GM18858 (cell line): ENCODE results near the gene BIVM.

ENCODE experiments used
- ATAC-seq: cut with Tn5 transposase; IDR thresholded peaks from one replicate; pipeline ENCODE4 v1.9.1; 2021; ENCODE audit not compliant: unreplicated experiment

The BIVM gene

DNA sequence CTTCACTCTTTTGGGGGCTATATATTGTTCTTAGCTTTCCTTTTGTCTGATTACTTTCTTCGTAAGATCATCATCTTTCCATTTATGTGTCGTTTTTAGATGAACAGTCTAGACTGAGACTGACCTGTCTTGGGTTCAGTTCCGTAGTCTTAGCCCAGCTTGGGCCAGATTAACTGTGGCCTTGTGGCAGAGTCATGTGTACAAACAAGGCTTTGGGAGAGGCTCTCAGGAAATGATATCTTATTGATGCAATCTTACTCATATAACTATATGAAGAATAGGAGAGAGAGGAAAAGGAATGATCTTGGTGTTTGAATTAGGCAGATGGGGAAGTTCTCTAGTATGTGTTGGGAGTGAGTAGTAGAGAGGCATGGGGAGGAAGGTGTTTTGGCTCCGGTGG, 40.1 kb downstream of the BIVM start:
- no peak for ATAC-seq

DNA sequence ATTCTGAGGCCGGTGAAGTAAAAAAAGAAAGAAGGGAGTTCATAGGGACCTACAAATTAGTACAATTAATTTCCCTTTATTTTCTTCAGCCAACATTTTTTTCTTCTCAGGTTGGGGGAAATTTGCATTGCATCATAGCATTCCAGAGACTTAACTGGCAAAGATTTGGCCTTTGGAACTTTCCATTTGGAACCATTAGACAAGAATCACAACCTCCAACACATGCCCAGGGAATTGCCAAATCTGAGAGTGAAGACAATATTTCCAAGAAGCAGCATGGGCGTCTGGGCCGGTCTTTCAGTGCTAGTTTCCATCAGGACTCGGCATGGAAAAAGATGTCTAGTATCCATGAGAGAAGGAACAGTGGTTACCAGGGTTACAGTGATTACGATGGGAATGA, 40.5 kb downstream of the BIVM start:
- ATAC-seq, result no peak

DNA sequence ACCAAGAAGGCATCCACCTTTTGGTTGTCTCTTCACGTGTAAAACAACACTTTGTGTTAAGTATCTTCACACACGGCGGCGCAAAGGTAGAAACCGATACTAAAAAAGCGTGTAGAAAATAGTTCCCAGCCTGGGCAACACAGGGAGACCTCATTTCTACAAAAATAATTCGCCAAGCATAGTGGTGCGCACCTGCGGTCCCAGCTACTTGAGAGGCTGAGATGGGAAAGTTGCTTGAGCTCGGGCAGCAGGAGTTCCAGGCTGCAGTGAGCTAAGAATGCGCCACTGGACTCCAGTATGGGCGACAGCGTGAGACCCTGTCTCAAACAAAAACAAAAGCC, 46.3 kb downstream of the BIVM start:
- ATAC-seq, result peak; percentile 5

DNA sequence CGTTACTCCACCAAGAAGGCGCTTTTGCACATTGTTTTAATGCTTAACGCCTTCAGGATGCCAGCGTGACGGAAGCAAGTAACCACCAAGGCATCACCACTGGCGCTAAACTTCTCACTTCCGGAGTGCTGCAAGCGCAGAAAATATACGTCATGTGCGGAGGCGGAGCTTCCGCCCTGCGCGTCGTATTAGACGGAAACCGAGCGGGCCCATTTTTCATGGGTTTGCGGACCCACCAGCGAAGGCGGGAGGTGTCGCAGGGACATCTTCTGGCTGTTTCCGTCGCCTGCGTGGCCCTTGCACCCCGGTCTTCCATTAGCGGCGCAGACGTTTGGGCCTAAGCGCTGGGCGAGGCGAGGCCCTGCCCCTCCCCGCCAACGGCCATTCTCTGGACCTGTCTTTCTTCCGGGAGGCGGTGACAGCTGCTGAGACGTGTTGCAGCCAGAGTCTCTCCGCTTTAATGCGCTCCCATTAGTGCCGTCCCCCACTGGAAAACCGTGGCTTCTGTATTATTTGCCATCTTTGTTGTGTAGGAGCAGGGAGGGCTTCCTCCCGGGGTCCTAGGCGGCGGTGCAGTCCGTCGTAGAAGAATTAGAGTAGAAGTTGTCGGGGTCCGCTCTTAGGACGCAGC, 46.8 kb downstream of the BIVM start, which contains the start of gene ERCC5:
Gene ERCC5 (plus strand): TSS at position 403 of the 631 bp plus-strand sequence. CDS start 235 bp downstream, outside the sequence.
- ATAC-seq, result peak; percentile 69

DNA sequence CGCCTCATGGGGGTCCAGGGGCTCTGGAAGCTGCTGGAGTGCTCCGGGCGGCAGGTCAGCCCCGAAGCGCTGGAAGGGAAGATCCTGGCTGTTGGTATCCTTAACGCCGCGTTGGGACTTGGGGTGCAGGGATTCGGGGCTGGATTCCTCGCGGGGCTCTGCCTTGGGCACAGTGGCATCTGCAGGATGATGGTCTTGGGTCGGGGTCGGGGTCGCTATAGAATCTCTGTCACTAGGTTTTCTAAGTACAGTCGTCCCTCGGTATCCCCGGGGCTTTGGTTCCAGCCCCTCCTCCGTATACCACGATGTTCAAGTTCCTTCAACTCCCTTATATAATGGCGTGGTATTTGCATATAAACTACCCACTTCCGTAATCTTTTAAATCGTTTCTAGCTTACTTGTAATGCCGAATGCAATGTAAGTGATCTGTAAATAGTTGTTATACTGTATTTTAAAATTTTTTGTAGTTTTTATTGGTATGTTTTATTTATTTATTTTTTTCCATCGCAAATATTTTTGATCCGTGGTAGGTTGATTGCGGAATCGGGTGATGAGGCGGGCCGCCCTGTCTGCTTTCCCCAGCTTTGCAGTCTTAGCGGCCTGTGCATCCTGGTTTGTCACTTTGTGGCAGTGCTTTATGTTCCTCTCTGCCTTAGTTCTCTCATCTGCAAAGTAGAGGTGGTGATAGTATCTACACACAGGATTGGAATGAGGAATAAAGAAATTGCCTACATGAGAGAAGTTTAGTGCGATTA, 47.5 kb downstream of the BIVM start:
- peak; percentile 37 for ATAC-seq

DNA sequence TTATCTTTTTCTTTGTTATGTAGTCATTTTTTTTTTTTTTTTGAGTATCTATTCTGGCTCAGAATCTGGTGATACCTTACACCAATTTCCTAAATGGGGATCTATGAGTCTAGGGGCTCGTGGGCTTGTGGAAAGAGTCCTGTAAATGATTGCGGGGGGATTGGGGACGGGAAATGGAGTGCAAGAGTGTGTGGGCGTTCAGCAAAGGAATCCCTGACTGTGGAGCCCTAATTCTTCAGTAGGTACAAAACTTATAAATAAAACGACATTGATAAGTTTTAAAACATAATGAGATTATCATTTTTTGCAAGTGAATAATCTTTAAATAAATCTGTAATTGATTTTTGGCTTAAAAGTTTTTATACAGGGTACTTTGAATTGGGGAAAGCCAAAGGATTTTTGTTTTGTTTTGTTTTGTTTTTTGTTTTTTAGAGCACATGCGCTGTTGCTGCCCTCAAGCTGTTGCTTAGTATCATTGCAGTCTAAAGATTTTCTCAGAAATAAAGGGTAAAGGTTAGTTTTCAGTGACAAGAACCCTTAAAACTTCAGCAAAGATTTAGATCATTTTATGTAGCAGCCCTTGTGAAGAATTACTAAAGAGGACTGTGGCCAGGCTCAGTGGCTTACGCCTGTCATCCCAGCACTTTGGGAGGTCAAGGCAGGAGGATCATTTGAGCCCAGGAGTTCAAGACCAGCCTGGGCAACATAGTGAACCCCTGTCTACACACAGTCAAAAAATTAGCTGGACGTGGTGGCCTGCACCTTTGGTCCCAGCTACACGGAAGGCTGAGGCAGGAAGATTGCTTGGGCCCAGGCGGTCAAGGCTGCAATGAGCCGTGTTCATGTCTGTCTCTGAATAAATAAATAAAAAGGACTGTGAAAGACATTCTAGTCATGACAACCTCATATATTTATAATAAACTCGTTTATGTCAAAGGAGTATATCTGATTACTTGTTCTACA, 48.6 kb downstream of the BIVM start:
- ATAC-seq, result peak; percentile 19

DNA sequence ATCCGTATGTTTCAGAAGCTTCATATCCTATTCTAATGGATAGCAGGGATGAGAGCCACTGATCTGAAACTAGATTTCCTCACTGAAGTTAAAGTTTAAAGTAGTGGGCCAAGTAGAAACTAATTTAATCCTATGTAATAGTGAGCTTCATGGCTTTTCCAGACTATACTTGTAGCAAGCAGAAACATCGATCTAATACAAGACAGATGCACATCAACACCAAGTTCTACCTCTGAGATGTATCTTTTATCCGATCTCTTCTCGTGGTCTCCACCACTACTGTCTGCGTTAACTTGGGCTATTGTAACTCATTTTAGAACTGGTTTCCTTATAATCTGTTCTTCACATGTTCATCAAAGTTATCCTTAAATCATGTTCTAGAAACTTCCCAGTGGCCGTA, 50.0 kb downstream of the BIVM start:
- ATAC-seq, result no peak

DNA sequence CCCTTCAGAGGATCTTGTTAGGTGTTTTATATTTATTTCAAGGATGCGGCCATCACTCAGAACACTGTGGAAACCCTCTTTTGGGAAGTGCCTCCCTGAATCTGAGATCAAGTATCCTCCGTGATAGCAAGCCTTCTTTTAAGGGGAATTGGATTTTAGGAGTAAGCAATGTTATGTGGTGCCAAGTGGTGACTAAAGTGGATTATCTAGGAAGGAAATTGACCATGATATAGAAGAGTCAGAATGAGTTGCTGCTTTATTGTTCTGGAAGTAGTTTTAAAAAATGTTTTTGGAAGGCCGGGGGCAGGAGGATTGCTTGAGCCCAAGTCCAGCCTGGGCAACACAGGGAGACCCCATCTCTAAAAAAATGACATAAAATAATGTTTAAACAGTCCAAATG, 53.6 kb downstream of the BIVM start:
- no peak for ATAC-seq

DNA sequence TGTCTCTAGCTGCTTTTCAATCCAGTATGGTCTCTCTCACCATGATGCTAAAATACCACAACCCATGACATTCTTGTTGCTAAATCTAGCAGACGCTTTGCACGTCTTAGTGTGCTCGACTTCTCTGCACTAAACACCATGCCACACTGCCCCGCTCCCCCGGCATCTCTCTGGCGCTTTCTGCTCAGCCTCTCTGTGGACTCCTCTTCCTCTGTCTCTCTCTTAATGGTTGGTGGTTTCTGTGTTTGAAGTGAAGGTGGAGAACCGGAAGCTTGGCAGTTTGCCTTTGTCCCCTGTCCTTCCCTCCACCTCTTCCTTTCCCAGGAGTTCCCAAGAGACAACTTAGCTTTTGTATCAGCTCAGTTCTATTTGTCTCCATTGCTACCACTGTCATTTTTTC, 55.8 kb downstream of the BIVM start:
- peak; percentile 73 for ATAC-seq

DNA sequence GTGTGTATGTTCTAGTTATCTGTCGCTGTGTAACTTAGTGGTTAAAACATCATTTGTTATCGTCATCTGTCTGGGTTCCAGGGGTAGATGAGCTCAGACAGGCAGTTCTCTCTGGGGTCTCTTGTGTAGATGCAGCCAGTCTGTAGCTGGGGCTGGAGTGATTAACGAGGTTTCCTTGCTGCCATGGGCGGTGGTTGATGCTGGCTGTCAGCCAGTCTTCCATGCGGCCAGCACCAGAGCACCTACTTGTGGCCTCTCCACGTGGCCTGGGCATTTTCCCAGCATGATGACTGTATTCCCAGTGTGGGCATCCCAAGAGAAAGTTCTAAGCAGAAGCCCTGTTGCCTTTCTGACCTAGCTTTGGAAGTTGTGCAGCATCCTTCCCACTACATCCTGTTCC, 57.6 kb downstream of the BIVM start:
- ATAC-seq, result no peak

DNA sequence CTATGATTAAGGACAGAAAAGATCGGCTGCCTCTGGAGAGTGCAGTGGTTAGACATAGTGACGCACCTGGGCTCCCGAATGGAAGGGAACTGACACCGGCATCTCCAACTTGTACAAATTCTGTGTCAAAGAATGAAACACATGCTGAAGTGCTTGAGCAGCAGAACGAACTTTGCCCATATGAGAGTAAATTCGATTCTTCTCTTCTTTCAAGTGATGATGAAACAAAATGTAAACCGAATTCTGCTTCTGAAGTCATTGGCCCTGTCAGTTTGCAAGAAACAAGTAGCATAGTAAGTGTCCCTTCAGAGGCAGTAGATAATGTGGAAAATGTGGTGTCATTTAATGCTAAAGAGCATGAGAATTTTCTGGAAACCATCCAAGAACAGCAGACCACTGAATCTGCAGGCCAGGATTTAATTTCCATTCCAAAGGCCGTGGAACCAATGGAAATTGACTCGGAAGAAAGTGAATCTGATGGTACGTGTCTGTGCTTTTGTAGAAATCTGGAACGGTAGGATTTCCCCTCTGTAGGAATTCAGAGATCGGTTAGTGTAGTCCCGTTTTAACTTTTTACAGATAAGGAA, 63.8 kb downstream of the BIVM start:
- ATAC-seq, result no peak

DNA sequence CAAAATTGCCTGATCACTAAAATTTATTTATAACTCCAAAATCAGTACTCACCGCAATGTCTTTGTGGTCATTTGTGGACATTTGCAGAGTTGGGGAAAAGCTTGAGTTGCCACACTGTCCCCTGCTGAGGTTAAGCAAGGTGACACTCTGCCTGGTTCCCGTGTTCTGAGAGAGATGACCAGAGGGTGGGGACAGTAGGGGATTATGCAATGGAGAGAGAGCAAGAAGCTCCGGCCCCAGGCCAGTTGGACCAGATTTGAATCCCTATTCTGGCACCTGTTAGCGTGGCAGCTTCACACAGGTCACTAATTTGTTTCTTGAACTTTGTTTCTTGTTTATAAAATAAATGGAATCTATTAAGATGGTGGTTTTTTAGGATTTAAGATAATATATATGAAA, 64.7 kb downstream of the BIVM start:
- ATAC-seq, result no peak

DNA sequence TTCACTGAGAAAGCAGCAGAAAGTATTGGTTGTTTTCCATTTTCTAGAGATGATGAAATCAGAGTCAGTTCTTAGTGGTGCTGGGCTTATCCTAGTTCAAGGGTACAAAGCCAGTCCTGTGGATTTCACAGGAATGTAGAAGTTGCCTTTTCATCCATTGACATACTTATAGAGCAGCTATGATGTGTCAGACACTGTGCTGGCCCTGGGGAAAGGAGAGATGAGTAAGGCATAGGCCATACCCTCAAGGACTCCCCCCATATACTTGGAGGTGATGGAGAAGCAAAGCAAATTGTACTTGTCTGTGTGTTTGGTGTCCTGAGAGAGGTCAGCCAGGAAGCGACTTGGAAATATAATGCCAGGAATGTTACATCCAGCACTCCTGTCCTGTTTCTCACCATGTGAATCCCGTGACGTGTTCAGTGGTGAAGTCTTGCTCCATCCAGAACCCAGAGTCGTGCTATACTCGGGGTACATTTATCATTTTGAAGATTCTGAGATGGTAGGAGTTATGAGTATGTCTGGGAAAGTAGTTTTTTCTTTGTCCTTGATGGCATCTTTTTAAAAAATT, 69.5 kb downstream of the BIVM start:
- ATAC-seq, result no peak

DNA sequence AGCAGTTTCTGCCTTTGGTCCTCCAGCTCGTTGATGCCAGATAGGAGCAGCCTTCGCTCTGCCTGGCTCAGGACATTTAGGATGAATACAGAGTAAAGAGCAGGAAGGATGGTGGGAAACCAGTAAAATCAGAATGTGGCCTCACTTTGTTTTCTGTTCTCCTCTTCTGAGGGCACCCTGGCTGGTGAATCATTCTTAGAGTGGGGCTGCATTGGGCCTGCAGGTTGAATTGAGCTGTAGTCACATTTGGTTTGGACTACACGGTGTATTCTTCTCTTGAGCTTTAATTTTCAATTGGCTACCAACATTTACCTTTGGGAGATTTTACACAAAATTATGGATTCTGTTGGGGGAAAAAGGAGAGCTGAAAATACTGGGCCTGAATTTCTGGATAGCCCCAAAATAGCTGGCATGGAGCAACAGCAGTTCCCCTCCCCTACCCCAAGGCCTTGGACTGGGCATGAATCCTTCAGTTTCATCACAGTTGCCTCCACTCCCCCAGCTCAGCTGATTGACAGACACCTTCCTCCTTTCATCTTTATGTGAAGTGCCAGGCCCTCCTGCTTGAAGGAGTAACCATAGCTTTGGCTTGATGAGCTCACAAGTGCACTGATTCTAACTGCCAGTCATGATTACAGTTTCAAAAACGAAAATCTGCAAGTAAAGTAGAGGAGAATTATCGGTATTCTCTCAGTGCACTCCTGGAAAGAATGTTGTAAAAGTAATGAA, 71.2 kb downstream of the BIVM start:
- peak; percentile 12 for ATAC-seq

DNA sequence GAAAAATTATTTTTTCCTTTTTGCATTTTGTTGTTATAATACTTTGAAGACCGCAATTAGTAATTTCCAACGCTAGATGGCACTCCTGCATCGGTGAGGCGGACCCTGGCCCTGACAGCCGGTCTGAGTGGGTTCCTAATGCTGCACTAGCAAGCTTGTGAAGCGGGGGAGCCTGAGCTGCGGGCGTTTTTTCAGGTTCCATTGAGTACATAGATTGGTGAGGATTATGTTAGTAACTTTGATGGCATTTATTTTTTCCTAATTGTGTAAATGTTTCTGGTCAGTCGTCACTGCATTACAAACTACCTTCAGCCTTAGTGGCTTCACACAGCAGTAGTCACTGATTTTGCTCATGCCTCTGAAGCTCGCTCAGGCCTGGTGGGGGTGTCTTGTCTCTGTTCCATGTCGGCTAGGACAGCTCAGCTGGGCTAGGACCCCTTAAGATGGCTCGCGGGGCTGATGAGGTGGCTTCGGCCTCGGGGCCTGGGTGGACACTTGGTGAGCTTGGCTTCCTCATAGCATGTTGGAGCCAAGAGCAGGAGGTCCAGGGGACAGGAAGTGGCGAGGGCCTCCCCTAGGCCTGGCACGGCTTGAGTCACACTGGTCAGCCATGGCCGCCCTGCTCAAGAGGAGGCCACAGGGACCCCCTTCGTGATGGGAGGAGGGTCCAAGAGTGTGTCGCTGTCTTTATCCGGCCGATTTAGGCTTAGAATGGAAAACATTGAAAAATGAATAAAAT, 71.9 kb downstream of the BIVM start:
- ATAC-seq, result peak; percentile 61

DNA sequence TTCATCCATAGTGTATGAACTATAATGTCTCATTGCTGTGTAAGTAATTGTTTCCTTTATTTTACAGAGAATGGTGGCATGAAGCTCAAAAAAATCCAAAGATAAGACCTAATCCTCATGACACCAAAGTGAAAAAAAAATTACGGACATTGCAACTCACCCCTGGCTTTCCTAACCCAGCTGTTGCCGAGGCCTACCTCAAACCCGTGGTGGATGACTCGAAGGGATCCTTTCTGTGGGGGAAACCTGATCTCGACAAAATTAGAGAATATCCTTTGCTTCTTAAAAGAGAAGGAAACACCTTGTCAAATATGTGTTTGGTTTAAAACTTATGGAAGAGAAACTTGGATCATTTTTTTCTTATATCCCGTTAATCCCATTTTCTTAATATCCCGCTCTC, 73.2 kb downstream of the BIVM start:
- no peak for ATAC-seq

DNA sequence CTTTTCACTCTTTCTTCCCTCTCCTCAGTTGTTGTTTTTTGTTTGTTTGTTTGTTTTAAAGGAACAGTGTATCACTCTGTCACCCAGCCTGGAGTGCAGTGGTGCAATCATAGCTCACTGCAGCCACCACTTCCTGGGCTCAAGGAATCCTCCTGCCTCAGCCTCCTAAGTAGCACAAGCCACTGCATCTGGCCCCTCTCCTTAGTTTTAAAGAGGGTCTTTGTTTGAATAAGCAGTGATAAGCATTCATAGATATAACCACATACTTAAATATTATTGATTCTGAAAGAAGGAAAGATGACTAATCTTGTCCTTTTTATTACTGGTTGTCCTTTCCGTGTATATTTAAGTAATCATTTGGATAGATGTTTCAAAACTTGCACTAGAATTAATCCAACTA, 73.6 kb downstream of the BIVM start:
- no peak for ATAC-seq

DNA sequence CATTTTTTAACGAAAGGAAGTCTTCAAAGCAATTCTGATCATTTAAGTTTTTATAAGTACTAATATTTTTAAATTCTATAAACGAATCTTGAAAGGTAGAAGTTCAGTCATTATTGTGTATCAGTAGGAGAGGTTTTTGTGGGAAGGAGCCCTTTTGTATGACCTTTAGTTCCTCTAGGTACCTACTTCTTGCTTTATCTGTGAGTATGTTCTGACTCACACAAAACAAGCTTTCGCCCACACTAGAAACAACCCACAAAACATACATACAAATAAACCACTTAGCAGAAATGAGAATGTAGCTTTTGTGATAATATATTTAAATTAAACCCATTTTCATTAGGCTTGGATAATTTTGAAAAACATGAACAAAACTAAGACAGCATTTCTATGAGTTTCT, 74.7 kb downstream of the BIVM start:
- peak; percentile 80 for ATAC-seq

DNA sequence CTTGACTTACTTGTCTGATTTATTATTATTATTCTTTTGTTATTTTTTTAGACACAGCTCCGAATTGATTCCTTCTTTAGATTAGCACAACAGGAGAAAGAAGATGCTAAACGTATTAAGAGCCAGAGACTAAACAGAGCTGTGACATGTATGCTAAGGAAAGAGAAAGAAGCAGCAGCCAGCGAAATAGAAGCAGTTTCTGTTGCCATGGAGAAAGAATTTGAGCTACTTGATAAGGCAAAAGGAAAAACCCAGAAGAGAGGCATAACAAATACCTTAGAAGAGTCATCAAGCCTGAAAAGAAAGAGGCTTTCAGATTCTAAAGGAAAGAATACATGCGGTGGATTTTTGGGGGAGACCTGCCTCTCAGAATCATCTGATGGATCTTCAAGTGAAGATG, 76.3 kb downstream of the BIVM start:
- no peak for ATAC-seq

DNA sequence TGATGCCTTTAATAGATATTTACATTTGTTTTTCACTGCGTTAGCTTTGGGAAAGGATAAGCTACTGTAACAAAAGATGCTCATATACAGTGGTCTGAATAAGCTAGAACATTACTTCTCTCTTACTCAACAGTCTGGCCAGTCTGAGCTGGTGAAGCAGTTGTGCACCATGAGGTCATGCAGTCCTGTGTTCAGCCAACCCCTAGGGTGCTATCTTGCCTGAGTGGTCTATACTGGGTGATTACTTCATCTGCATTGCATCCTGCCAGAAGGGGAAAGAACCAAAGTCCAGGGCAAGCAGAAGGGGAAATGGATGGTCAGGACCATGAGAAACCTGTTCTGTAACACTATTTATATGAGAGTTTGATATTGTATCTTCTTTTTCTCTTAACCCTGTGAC, 78.4 kb downstream of the BIVM start:
- no peak for ATAC-seq
